A673 (cell line): Measurements from ENCODE around the gene SAMD11. TPM values are rescaled to one million over a fixed set of nuclear protein-coding genes. Genes with fewer than 3 reads are reported as not detected.
A peak's percentile ranks its signal among the peaks of the same experiment; 100 is the strongest.

Experiments
- BruUV-seq: library from RNA; stranded (reverse); fragments of 400-500 nt; replicated peaks from 2 replicates; lab custom pipeline; 2021; lab: Mats Ljungman, UMichigan
- CTCF ChIA-PET: fragments of 300-600 bp; sonication (Branson Sonifier 250); formaldehyde crosslinking; loops from one replicate; lab custom pipeline; 2022; ENCODE audit warnings: antibody characterized with exemption; lab: Charles Lee
- POLR2A ChIA-PET: fragments of 300-600 bp; sonication (Branson Sonifier 250); formaldehyde crosslinking; loops from one replicate; lab custom pipeline; 2022; ENCODE audit warnings: antibody characterized with exemption; ENCODE audit not compliant: low non-redundant PET; lab: Charles Lee
- DNase-seq: peaks from one replicate; pipeline ENCODE4 v3.0.0-alpha.2; 2015; ENCODE audit warnings: low spot score
- H3K27ac ChIP-seq: fragments of 200-600 bp; sonication (generic); 2 replicates; pipeline ENCODE4 v1.5.1; 2016; ENCODE audit warnings: mixed run types, low read depth, mild to moderate bottlenecking, mixed read lengths, antibody characterized with exemption, low read length; ENCODE audit not compliant: poor library complexity, severe bottlenecking
- H3K27me3 ChIP-seq: fragments of 200-600 bp; sonication (generic); replicated peaks from 2 replicates; pipeline ENCODE4 v1.6.1; 2017; ENCODE audit warnings: mixed run types, low read depth, mild to moderate bottlenecking, mixed read lengths, antibody characterized with exemption, low read length; ENCODE audit not compliant: insufficient read depth, poor library complexity
- H3K36me3 ChIP-seq: fragments of 200-600 bp; sonication (generic); 2 replicates; pipeline ENCODE4 v1.6.1; 2016; ENCODE audit warnings: mixed run types, mild to moderate bottlenecking, mixed read lengths, antibody characterized with exemption, low read length; ENCODE audit not compliant: insufficient read depth, poor library complexity, severe bottlenecking
- H3K4me1 ChIP-seq: fragments of 200-600 bp; sonication (generic); 2 replicates; pipeline ENCODE4 v1.6.1; 2017; ENCODE audit warnings: mixed run types, mild to moderate bottlenecking, mixed read lengths, antibody characterized with exemption, low read length; ENCODE audit not compliant: insufficient read depth, poor library complexity, severe bottlenecking
- H3K4me3 ChIP-seq: fragments of 200-600 bp; sonication (generic); 2 replicates; pipeline ENCODE4 v1.5.1; 2016; ENCODE audit warnings: low read depth, mixed run types, mild to moderate bottlenecking, mixed read lengths, low read length; ENCODE audit not compliant: poor library complexity, severe bottlenecking
- H3K9me3 ChIP-seq: fragments of 200-600 bp; sonication (generic); 2 replicates; pipeline ENCODE4 v1.6.1; 2016; ENCODE audit warnings: mixed run types, low read depth, mild to moderate bottlenecking, mixed read lengths, antibody characterized with exemption, low read length; ENCODE audit not compliant: poor library complexity, severe bottlenecking
- CTCF ChIP-seq: fragments of 300-800, 200-600 bp; sonication (generic); conservative IDR thresholded peaks from 2 replicates; pipeline ENCODE4 v1.5.1; 2017; ENCODE audit warnings: low read depth, mild to moderate bottlenecking, antibody characterized with exemption, low read length, moderate library complexity, mixed read lengths
- EZH2 ChIP-seq: fragments of 200-600 bp; sonication (generic); IDR thresholded peaks from 2 replicates; pipeline ENCODE4 v1.6.1; 2017; ENCODE audit warnings: borderline replicate concordance, low read depth, mild to moderate bottlenecking, mixed read lengths, antibody characterized with exemption, low read length; ENCODE audit not compliant: poor library complexity, severe bottlenecking
- intact Hi-C: fragments of 100-400 bp; cut with micrococcal nuclease; formaldehyde crosslinking; loops from one replicate; pipeline ENCODE4 v1.10.0; 2022; ENCODE audit not compliant: unreplicated experiment
- total RNA-seq: library from RNA; stranded (reverse); gene quantifications from 2 replicates; pipeline ENCODE4 v1.2.3, GENCODE V29; 2021

Gene SAMD11
- total RNA-seq, 1 experiment from 2014 or later = 28.4 TPM

GRCh38 chr1:933603-933940 lies 9.8 kb downstream of the SAMD11 start:
- POLR2A ChIA-PET = interaction anchor here (0.6 kb wide), 1 partner anchor 38 kb away, joined by 7 read pairs; no protein-coding TSS in a partner anchor

GRCh38 chr1:934991-935750 lies 11.4 kb downstream of the SAMD11 start:
- BruUV-seq = no TSS peak
- Histone ChIP-seq H3K4me1 (peaks cover 73% of the 10 kb centered on the region), H3K36me3 (no peaks in the 10 kb centered on the region), H3K27me3 (no peaks in the 10 kb centered on the region), H3K27ac (peak overlapping the region; percentile 57), H3K4me3 (peak overlapping the region; percentile 18), H3K9me3 (no peaks in the 10 kb centered on the region)
- DNase-seq = peak; percentile 82
- CTCF ChIA-PET = no interaction called here
- intact Hi-C loops = no loop called here
- TF ChIP-seq EZH2 (no peak), CTCF (no peak)
- POLR2A ChIA-PET = no interaction called here

More at GRCh38 chr1:933603-933940, 9.8 kb downstream of the SAMD11 start:
- intact Hi-C loops = no loop called here
- no TSS peak for BruUV-seq
- no peaks in the 10 kb centered on the region for H3K27me3 ChIP-seq
- H3K4me1 ChIP-seq = peaks cover 63% of the 10 kb centered on the region
- no peak overlapping the region for H3K27ac ChIP-seq
- H3K4me3 ChIP-seq = no peak overlapping the region
- peak; percentile 77 for DNase-seq
- H3K36me3 ChIP-seq = no peaks in the 10 kb centered on the region
- TF ChIP-seq CTCF = no peak
- TF ChIP-seq EZH2 = no peak
- CTCF ChIA-PET = no interaction called here
- H3K9me3 ChIP-seq = no peaks in the 10 kb centered on the region

GRCh38 chr1:935751-936231 lies 12.1 kb downstream of the SAMD11 start:
- CTCF ChIA-PET = no interaction called here
- Histone ChIP-seq H3K36me3 (no peaks in the 10 kb centered on the region), H3K4me3 (peak overlapping the region; percentile 18), H3K9me3 (no peaks in the 10 kb centered on the region), H3K4me1 (peaks cover 79% of the 10 kb centered on the region), H3K27ac (peak overlapping the region; percentile 57), H3K27me3 (no peaks in the 10 kb centered on the region)
- peak; percentile 93 for DNase-seq
- TF ChIP-seq EZH2 = no peak
- no peak for TF ChIP-seq CTCF
- no TSS peak for BruUV-seq
- intact Hi-C loops = no loop called here
- POLR2A ChIA-PET = no interaction called here
